ENCODE data around the gene SPOP. TPM values are rescaled to one million over a fixed set of nuclear protein-coding genes. Genes with fewer than 3 reads are reported as not detected.
"Not testable (repeated sequence)": the region's sequence is repeated elsewhere in the genome, so short reads cannot be mapped to it uniquely, and the experiment has no call there.

Gene SPOP
- total RNA-seq, 1 donor from 2014 or later, result 62.9 TPM

- Mint-ChIP-seq H3K27me3 (ENCODE audit: low read depth) (peaks cover 10% of the 10 kb centered on the region), H3K4me3 (ENCODE audit: unreplicated experiment) (no peak overlapping the region), H3K9me3 (ENCODE audit: low read depth) (no peaks in the 10 kb centered on the region), H3K4me1 (ENCODE audit: low read depth) (peaks cover 13% of the 10 kb centered on the region), H3K36me3 (ENCODE audit: low read depth) (no peaks in the 10 kb centered on the region), H3K27ac (ENCODE audit: unreplicated experiment) (no peak overlapping the region)
- TF ChIP-seq CTCF (IDR thresholded peaks at IDR 0.05), result no peak
- no peak for DNase-seq (ENCODE audit: low spot score)
Measured at GRCh38 chr17:49572226-49572625, 105.7 kb downstream of the SPOP start.

GRCh38 chr17:49571764-49572163, 106.1 kb downstream of the SPOP start:
- no peak overlapping the region for H3K27ac Mint-ChIP-seq (ENCODE audit: unreplicated experiment)
- TF ChIP-seq CTCF (IDR thresholded peaks at IDR 0.05), result no peak
- H3K36me3 Mint-ChIP-seq (ENCODE audit: low read depth), result no peaks in the 10 kb centered on the region
- H3K4me1 Mint-ChIP-seq (ENCODE audit: low read depth), result peaks cover 8% of the 10 kb centered on the region
- no peak overlapping the region for H3K4me3 Mint-ChIP-seq (ENCODE audit: unreplicated experiment)
- peaks cover 10% of the 10 kb centered on the region for H3K27me3 Mint-ChIP-seq (ENCODE audit: low read depth)
- DNase-seq (ENCODE audit: low spot score), result no peak
- no peaks in the 10 kb centered on the region for H3K9me3 Mint-ChIP-seq (ENCODE audit: low read depth)

- Mint-ChIP-seq H3K4me1 (ENCODE audit: low read depth) (peaks cover 9% of the 10 kb centered on the region), H3K4me3 (ENCODE audit: unreplicated experiment) (no peak overlapping the region)
Measured at GRCh38 chr17:49571283-49571682, 106.6 kb downstream of the SPOP start.

GRCh38 chr17:49570540-49571242, 107.2 kb downstream of the SPOP start:
- Mint-ChIP-seq H3K4me3 (ENCODE audit: unreplicated experiment) (peak overlapping the region; percentile 77), H3K27ac (ENCODE audit: unreplicated experiment) (no peak overlapping the region), H3K27me3 (ENCODE audit: low read depth) (peaks cover 17% of the 10 kb centered on the region), H3K36me3 (ENCODE audit: low read depth) (no peaks in the 10 kb centered on the region), H3K4me1 (ENCODE audit: low read depth) (peaks cover 15% of the 10 kb centered on the region), H3K9me3 (ENCODE audit: low read depth) (no peaks in the 10 kb centered on the region)
- TF ChIP-seq CTCF (IDR thresholded peaks at IDR 0.05), result no peak
- DNase-seq (ENCODE audit: low spot score), result no peak

More at GRCh38 chr17:49571283-49571682, 106.6 kb downstream of the SPOP start:
- Mint-ChIP-seq H3K27ac (ENCODE audit: unreplicated experiment) (no peak overlapping the region), H3K9me3 (ENCODE audit: low read depth) (no peaks in the 10 kb centered on the region), H3K27me3 (ENCODE audit: low read depth) (peaks cover 11% of the 10 kb centered on the region), H3K36me3 (ENCODE audit: low read depth) (no peaks in the 10 kb centered on the region)
- no peak for DNase-seq (ENCODE audit: low spot score)
- TF ChIP-seq CTCF (IDR thresholded peaks at IDR 0.05), result no peak

- peaks cover 18% of the 10 kb centered on the region for H3K27me3 Mint-ChIP-seq (ENCODE audit: low read depth)
Measured at GRCh38 chr17:49568695-49569047, 109.2 kb downstream of the SPOP start.

More at GRCh38 chr17:49568695-49569047, 109.2 kb downstream of the SPOP start:
- not testable (repeated sequence) for H3K9me3 Mint-ChIP-seq (ENCODE audit: low read depth); H3K36me3 Mint-ChIP-seq (ENCODE audit: low read depth); H3K4me3 Mint-ChIP-seq (ENCODE audit: unreplicated experiment); H3K27ac Mint-ChIP-seq (ENCODE audit: unreplicated experiment)
- peaks cover 16% of the 10 kb centered on the region for H3K4me1 Mint-ChIP-seq (ENCODE audit: low read depth)
- DNase-seq (ENCODE audit: low spot score), result peak; percentile 12

Measured in chondrocyte (in vitro differentiated cells).